SIG-M5 (cell line): Measurements from ENCODE around the gene ZFP36.

Experiments
- DNase-seq: peaks from one replicate; lab custom pipeline; 2025; lab: John Stamatoyannopoulos, UW

ZFP36 gene

GRCh38 chr19:39419003-39419402 lies 12.4 kb downstream of the ZFP36 start:
- no peak for DNase-seq

DNA sequence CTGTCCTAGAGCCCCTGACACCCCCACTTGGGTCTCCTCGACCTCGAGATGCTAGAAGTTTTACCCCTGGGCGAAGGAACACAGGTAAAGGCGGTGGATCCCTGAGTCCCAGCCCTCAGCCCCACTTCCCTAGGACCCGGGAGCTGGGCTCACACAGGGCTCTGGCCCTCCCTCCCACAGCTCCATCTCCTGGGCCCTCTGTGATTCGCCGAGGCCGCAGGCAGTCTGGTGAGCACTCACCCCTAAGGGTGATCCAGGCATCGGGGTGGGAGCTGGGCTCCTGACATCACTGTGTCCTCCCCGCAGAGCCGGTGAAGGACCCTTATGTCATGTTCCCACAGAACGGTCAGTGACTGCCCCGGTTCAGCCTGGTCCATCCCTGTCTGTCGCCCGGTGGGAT lies 14.1 kb downstream of the ZFP36 start:
- DNase-seq: no peak

DNA sequence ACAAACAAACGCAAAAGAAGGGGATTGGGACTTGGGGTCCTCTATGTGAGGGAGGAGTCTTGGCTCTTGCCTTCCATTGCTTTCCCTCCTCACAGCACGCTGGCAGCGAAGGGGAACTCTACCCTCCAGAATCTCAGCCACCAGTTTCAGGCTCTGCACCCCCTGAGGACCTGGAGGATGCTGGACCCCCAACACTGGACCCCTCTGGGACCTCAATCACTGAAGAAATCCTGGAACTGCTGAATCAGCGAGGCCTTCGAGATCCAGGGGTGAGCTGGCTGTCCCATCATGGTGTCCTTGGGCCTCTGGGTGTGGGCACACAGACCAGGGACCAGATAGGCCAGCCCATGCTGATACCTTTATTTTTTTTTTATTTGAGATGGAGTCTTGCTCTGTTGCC lies 15.4 kb downstream of the ZFP36 start:
- no peak for DNase-seq

DNA sequence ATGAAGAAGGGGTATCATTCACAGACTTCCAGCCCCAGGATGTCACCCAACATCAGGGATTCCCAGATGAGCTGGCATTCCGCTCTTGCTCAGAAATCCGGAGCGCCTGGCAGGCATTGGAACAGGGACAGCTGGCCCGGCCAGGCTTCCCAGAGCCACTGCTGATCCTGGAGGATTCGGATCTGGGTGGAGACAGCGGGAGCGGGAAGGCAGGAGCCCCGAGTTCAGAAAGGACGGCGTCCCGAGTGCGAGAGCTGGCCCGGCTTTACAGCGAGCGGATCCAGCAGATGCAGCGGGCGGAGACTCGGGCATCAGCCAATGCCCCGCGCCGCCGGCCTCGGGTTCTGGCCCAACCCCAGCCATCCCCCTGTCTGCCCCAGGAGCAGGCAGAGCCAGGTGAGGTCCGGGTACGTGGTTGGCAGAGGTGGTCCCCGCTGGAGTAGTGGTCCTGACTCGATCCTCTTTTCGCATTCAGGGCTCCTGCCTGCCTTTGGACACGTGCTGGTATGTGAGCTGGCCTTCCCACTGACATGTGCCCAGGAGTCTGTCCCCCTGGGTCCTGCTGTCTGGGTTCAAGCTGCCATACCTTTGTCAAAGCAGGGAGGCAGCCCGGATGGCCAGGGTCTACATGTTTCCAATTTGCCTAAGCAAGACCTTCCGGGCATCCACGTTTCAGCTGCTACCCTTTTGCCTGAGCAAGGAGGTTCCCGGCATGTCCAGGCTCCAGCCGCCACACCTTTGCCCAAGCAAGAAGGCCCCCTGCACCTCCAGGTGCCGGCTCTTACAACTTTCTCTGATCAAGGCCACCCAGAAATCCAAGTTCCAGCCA lies 16.8 kb downstream of the ZFP36 start:
- no peak for DNase-seq

DNA sequence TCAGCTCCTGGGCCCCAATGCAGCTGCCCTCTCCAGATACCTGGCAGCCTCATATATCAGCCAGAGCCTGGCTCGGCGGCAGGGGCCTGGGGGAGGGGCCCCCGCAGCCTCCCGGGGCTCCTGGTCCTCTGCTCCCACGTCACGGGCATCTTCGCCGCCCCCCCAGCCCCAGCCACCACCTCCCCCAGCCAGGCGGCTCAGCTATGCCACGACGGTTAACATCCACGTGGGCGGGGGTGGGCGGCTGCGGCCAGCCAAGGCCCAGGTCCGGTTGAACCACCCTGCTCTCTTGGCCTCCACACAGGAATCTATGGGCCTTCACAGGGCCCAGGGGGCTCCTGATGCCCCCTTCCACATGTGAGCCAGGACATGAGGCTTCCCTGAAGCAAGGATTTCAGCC lies 18.3 kb downstream of the ZFP36 start:
- no peak for DNase-seq

DNA sequence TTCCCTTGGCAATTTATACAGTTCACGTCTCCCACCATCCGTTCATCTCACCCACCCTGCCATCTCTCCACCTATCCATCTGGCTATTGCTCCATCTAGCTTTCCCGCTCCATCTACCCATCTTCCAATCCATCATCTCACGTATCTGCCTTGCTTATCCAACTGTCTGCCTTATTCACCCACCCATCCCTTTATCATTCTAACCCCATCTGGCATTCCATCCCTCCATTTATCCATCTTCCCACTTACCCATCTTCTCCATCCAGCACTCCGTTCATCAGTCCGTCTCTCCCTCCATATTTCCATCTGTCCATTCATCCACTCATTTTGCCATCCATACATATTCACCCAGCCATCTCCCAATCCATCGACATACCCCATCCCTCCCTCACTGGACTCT lies 19.1 kb downstream of the ZFP36 start:
- no peak for DNase-seq

- DNase-seq: no peak
Measured at GRCh38 chr19:39426170-39426569, 19.5 kb downstream of the ZFP36 start.

DNA sequence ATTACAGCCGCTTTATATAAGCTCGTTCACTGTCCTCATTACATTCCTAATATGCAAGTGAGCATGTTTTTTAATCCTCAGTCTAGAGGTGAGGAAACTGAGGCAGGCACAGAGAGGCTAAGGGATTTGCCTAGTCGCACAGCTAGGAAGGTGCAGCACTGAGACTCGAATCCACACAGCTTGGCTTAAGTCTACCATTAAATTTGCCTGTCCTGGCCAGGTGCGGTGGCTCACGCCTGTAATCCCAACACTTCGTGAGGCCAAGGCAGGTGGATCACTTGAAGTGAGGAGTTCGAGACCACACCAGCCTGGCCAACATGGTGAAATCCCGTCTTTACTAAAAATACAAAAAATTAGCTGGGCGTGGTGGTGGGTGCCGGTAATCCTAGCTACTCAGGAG lies 21.1 kb downstream of the ZFP36 start:
- no peak for DNase-seq

DNA sequence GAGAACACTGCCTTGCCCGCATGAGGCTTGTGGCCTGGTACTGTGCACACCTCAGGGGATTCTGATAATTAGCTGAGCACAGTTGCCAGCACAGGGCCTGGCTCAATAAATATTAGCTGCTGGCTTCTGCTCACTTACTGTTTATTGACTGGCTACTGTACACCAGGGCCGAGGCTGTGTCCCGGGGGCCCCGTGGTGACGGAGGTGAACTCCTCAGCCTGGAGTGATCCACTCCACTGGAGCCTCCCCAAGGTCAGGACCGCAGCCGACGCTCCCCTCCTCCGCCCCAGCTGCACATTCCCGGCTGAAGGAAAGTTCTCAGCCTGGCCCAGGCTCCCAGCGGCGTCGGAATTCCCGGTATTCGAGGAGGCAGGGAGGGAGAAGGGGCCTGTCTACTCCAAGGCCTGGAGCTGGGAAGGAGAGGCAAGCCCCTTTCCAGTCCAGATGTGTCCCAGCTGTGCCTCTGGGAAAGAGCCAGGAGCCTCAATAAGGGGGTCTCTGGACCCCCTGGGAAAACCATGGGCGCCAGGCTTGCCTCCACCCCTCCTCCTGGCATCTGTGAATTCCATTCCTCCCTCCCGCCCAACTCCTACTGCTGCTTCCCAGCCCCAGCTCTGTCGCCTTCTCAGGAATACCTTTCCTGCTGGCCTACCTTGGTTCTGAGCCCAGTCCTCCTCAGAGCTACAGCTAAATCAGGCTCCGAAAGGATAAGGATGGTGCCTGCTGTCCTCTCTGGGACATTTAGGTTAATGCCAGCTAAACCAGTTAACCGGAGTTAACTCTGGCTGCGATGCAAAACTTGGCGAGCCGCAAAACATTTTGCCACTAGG lies 21.9 kb downstream of the ZFP36 start:
- no peak for DNase-seq

GRCh38 chr19:39430675-39431593 lies 24.3 kb downstream of the ZFP36 start:
- DNase-seq: peak; percentile 88

- DNase-seq: no peak
Measured at GRCh38 chr19:39432677-39433025, 26.0 kb downstream of the ZFP36 start.

DNA sequence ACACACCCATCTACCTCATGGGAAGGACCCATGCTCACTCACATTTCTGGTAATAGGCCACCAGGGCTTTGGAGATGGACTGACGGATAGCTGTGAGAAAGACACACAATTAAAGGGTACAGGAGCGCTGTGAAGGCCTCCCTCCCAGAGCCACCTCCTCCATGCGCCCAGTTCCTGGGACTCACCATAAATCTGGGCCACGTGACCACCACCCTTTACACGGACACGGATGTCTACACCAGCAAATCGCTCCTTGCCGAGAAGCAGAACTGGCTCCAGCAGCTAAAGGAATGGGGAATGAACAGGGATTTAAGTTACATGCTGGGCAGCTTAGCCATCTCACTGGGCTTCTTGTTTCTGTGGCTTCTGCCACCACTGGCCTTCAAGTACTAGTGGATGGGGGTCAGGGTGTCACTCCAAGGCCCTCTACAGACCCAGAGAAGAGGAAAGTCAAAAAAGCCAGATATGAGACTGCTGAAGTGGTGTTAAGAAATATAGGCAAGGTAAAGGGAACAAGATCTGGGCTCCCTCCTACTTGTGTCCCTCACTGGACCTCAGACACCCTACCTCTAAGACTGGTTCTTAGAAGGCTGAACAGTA lies 26.9 kb downstream of the ZFP36 start:
- no peak for DNase-seq

GRCh38 chr19:39434123-39435076 lies 27.8 kb downstream of the ZFP36 start:
- DNase-seq: no peak

- DNase-seq: peak; percentile 73
Measured at GRCh38 chr19:39435499-39436349, 29.1 kb downstream of the ZFP36 start, which contains the start of gene RPS16. Gene RPS16 (minus strand): TSS chr19:39435949. CDS start chr19:39435895, 54 bp downstream.

DNA sequence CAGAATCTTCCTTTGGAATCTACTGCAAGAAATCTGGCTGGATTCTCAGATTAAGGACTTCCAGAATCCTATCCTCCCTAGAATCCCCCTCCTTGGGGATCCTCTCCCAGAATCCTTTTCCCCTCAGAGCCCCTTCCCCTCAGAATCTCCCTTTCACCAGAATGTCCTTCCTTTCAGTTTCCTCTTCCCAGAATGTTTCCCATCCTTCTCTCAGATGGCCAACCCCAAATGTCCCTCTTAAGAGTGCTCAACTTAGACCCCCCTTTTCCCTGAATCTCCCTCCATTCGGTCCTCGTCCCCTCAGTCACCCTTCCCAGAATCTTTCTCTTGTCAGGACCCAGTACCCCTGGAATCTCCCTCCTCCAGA lies 29.7 kb downstream of the ZFP36 start:
- no peak for DNase-seq

GRCh38 chr19:39438270-39438934 lies 31.8 kb downstream of the ZFP36 start:
- no peak for DNase-seq

DNA sequence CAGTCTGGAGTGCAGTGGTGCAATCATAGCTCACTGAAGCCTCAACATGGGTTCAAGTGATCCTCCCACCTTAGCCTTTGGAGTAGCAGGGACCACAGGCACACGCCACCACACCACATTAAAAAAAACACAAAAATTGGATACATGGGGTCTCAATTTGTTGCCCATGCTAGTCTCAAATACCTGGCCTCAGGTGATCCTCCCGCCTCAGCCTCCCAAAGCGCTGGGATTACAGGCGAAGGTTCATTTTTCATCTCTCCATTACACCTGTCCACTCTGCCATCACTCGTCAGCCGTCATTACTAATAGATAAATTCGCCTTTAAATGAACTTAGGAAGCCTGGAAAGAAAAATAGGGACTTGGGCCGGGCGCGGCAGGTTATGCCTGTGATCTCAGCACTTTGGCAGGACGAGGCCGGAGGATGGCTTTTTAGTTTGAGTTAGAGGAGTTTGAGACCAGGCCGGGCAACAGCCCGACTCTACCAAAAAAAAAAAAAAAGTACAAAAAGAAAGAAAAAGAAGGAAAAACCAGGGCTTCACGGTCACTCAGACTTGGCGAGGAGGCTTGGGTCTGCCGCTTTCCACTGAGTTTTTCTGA lies 38.0 kb downstream of the ZFP36 start:
- DNase-seq: no peak

- peak; percentile 61 for DNase-seq
Measured at GRCh38 chr19:39445196-39446111, 38.8 kb downstream of the ZFP36 start, which contains the start of gene SUPT5H. Gene SUPT5H (plus strand): TSS chr19:39445582. CDS start chr19:39445891, 309 bp downstream.
